Placental pericyte (primary cell): Measurements from ENCODE around the gene GPR89A. TPM values are rescaled to one million over a fixed set of nuclear protein-coding genes. Genes with fewer than 3 reads are reported as not detected.

Experiments used
- total RNA-seq: library from RNA; depleted of rRNA; stranded (reverse); fragments of >200 nt; gene quantifications from 2 replicates; pipeline ENCODE4 v1.2.3, GENCODE V29; 2012

GPR89A gene
- total RNA-seq: 40.2 and 51.6 TPM in 2 replicates

DNA sequence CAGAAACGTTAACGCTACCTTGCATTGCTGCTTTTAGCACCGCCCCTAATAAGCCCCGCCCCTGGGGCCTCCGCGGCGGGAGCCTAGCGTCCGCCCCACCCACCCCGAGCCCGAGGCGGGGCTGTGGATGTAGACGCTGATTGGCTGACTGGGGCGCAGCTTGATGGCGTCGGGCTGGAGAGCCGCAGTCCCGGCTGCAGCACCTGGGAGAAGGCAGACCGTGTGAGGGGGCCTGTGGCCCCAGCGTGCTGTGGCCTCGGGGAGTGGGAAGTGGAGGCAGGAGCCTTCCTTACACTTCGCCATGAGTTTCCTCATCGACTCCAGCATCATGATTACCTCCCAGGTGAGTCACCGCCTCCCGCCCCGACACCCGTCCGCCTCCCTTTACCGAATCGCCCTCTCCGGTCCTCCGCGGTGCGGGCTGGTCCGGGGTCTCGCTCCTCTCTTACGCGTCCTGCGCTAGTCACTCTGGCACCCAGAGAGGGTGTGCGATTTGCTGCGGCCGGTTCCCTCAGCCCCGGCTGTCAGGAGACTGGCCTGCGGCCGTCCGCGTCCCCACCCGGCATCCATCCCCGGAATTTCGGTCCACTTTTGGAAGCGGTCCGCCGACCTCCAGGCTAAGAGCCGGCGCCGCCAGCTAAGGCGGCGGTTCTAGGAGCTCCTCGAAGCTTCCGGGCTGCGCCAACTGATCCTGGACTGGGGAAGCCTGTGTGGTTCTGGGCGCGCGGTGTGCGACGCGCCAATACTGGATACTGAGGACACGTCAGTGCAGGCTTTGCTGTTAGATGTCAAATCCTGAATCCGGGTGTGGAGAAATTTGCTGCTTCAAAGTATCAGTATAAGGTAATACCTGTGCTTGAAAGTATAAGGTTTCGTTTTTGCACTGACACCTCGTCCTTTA is at the start of gene GPR89A:
Gene GPR89A (plus strand): TSS at position 156 of the 901 bp plus-strand sequence. CDS start 146 bp downstream, at position 302.

DNA sequence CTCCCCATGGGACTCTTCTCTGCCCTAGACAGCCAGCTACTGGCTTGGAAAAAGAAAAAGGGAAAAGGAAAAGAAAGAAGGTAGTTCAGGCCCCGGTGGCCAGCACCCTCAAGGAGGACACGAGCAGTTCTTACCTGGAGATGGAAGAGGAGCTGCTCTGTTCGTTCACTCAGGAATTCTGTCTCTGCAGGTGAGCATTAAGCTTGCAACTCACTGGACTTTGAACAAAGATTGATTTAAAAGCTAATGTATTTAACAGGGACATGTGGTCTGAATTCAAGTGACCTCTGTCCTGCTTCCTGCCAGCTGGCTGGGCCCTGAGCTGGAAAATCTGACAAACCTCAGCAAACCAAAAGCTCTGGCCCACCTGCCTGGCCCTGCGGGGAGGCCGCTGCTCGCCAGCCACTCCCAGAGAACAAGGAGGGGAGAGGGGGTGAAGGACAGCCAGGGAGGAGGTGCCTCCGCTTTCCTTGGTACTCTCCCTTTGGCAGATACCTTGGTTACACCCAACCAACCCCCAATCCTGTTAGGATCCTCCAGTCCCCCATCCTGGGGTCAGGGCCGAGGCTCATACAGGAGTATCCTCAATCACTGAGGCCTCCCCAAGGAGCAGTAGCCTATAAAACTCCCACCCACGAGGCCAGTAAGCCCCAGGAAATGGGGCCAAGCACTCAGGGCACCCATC is 99.5 kb downstream of the GPR89A start, which contains the start of gene PDZK1:
Gene PDZK1 (minus strand): TSS at position 186 of the 685 bp plus-strand sequence. CDS start 19,347 bp downstream, outside the sequence.

DNA sequence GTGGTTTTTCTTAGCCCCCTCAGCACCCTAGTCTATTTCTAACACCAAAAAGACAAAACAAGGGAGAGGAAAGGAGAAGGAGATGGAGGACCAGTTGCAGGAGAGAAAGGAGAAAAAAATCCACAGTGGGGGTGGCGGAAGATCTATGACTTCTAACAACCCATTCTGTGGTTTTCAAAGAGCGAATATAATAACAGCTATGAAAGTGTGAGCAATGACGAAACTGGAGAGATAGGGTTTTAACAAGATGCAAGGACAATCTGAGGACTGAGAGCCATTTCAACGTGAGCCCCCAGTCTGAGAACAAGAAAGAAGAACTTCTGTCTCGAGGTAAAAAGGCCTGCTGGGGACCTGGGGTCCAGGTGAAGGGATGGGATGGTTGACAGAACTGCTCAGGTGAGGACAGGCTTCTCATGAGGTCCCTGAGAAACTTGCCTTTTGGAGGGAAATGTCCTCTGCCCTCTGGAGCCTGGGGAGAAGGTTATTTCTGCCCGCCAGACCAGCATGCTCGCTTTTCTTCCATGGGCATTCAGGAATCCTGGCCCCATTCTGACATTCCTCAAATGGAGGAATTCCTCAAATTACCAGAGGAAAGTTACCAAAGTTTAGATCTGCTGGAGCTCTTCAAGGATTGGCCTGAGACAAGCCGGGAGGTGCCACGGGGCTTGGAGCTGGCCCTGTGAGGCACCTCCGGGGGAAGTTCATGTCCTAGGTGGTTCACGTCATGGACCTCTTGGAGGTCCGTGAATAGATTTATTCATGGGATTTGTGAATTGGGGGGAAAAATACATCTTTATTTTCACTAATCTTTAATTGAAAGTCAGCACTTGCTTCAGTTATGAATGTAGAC is 111.7 kb downstream of the GPR89A start, which contains the start of gene CD160:
Gene CD160 (plus strand): TSS at position 270 of the 850 bp plus-strand sequence. CDS start 8,829 bp downstream, outside the sequence.

Other genes with a start within 250 kb of the GPR89A start
- 1.8 and 4.3 TPM in 2 replicates for gene NBPF20, start 182.4 kb upstream of the GPR89A start, total RNA-seq
- gene PDZK1, start 99.4 kb downstream of the GPR89A start, total RNA-seq: 0.22 and 1.1 TPM in 2 replicates
- not detected in 2 replicates for gene CD160, start 111.5 kb downstream of the GPR89A start, total RNA-seq
- gene RNF115, start 216.1 kb downstream of the GPR89A start, total RNA-seq: 12.5 and 18.9 TPM in 2 replicates
- gene POLR3C, start 216.2 kb downstream of the GPR89A start, total RNA-seq: 57.7 and 112 TPM in 2 replicates
- 3.3 and 5.3 TPM in 2 replicates for gene NUDT17, start 237.6 kb downstream of the GPR89A start, total RNA-seq